ENCODE results near the gene QDPR.

DNA sequence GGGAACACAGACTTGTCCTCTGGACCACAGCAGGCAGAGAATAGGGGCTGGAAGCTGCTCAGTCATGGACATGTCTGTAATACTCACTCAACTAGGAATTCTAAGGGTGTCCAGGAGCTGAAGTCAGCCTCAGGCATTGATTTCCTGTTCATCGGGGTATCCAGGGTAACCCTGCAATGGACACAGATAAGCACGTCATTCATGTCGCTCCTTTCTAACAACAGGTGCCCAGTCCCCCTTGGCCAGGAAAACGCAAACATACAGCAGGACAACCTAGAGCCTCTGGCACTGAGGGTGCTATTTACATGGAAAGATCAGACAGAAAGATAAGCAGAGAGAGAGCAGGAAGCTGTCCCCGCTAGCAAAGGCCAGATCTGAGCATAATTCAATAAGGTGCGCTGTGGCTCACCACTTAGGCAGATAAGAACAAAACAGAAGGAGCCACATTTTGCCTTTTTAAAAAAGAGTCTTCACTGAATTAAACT is 21.3 kb downstream of the QDPR start:
- TF ChIP-seq, protein P1, sequence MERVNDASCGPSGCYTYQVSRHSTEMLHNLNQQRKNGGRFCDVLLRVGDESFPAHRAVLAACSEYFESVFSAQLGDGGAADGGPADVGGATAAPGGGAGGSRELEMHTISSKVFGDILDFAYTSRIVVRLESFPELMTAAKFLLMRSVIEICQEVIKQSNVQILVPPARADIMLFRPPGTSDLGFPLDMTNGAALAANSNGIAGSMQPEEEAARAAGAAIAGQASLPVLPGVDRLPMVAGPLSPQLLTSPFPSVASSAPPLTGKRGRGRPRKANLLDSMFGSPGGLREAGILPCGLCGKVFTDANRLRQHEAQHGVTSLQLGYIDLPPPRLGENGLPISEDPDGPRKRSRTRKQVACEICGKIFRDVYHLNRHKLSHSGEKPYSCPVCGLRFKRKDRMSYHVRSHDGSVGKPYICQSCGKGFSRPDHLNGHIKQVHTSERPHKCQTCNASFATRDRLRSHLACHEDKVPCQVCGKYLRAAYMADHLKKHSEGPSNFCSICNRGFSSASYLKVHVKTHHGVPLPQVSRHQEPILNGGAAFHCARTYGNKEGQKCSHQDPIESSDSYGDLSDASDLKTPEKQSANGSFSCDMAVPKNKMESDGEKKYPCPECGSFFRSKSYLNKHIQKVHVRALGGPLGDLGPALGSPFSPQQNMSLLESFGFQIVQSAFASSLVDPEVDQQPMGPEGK (CRISPR knock-in tag; IDR thresholded peaks at IDR 0.05; ENCODE audit: borderline replicate concordance), result 0 out of 2 replicates have a peak, but pooled peaks have one; percentile 78
- TF ChIP-seq, protein P2, sequence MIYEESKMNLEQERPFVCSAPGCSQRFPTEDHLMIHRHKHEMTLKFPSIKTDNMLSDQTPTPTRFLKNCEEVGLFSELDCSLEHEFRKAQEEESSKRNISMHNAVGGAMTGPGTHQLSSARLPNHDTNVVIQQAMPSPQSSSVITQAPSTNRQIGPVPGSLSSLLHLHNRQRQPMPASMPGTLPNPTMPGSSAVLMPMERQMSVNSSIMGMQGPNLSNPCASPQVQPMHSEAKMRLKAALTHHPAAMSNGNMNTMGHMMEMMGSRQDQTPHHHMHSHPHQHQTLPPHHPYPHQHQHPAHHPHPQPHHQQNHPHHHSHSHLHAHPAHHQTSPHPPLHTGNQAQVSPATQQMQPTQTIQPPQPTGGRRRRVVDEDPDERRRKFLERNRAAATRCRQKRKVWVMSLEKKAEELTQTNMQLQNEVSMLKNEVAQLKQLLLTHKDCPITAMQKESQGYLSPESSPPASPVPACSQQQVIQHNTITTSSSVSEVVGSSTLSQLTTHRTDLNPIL (CRISPR knock-in tag; IDR thresholded peaks at IDR 0.05; ENCODE audit: low read depth), result peak; percentile 86
